Gastrocnemius medialis (tissue), 4 donors: ENCODE results near the gene RGS1.

Source experiments
- POLR2A ChIP-seq, 2 donors: fragments of 450-650 bp; IDR thresholded peaks; one replicate each; pipeline ENCODE4 v1.6.1; 2017; ENCODE audit warnings: antibody characterized with exemption in 2 of 2, mild to moderate bottlenecking in 2 of 2, moderate library complexity in 2 of 2
- TF ChIP-seq, protein P1 (sequence below), 5 experiments: fragments of 450-650 bp in 3 of 5; fragments of 200-600 bp in 2 of 5; sonication (generic) in 2 of 5; IDR thresholded peaks in 4 of 5; conservative IDR thresholded peaks in 1 of 5; 1 replicate in 4 of 5; 2 replicates in 1 of 5; pipeline ENCODE4 v1.5.1; 2016 to 2019; ENCODE audit warnings: antibody characterized with exemption in 5 of 5, mild to moderate bottlenecking in 3 of 5, moderate library complexity in 3 of 5

- TF ChIP-seq, protein P1, sequence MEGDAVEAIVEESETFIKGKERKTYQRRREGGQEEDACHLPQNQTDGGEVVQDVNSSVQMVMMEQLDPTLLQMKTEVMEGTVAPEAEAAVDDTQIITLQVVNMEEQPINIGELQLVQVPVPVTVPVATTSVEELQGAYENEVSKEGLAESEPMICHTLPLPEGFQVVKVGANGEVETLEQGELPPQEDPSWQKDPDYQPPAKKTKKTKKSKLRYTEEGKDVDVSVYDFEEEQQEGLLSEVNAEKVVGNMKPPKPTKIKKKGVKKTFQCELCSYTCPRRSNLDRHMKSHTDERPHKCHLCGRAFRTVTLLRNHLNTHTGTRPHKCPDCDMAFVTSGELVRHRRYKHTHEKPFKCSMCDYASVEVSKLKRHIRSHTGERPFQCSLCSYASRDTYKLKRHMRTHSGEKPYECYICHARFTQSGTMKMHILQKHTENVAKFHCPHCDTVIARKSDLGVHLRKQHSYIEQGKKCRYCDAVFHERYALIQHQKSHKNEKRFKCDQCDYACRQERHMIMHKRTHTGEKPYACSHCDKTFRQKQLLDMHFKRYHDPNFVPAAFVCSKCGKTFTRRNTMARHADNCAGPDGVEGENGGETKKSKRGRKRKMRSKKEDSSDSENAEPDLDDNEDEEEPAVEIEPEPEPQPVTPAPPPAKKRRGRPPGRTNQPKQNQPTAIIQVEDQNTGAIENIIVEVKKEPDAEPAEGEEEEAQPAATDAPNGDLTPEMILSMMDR (IDR thresholded peaks at IDR 0.05 in 4 of 5, conservative IDR thresholded peaks at IDR 0.05 in 1 of 5) = no peak
- no peak for TF ChIP-seq POLR2A (IDR thresholded peaks at IDR 0.05)
Observed at GRCh38 chr1:192561301-192561700, 14.3 kb upstream of the RGS1 start.
